ENCODE data around the gene RAI1.

Gene RAI1

DNA sequence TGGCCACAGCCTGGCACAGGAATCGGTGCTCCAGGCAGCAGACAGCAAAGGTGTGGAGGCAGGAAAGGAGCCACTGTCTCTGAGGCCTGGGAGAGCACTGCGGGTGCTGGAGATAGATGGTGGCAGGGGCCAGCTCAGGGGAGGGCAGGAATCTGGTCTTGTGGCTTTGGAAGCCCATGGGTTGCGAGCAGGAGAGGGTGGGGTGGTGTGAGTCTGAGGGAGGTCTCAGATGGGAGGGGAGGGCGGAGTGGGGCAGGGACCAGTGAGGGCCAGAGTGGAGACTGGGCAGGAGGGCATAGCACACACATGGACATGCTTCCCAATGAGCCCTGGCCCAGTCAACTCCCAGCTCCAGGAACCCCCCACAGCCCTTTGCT, 85.5 kb downstream of the RAI1 start:
- Histone ChIP-seq H3K27ac (ENCODE audit: insufficient read depth, low read length, poor library complexity, severe bottlenecking) (no peak overlapping the region), H3K4me1 (ENCODE audit: control insufficient read depth, insufficient read depth, low read length, poor library complexity, severe bottlenecking) (no peaks in the 10 kb centered on the region), H3K36me3 (ENCODE audit: control insufficient read depth, insufficient read depth, low read length) (no peaks in the 10 kb centered on the region), H3K9me3 (ENCODE audit: control insufficient read depth, low read length) (no peaks in the 10 kb centered on the region), H3K4me3 (ENCODE audit: insufficient read depth, low read depth, low read length, poor library complexity, severe bottlenecking) (no peak overlapping the region), H3K27me3 (replicated peaks; ENCODE audit: control insufficient read depth, insufficient read depth, low read length, poor library complexity, severe bottlenecking) (no peaks in the 10 kb centered on the region)
- DNase-seq: no peak

DNA sequence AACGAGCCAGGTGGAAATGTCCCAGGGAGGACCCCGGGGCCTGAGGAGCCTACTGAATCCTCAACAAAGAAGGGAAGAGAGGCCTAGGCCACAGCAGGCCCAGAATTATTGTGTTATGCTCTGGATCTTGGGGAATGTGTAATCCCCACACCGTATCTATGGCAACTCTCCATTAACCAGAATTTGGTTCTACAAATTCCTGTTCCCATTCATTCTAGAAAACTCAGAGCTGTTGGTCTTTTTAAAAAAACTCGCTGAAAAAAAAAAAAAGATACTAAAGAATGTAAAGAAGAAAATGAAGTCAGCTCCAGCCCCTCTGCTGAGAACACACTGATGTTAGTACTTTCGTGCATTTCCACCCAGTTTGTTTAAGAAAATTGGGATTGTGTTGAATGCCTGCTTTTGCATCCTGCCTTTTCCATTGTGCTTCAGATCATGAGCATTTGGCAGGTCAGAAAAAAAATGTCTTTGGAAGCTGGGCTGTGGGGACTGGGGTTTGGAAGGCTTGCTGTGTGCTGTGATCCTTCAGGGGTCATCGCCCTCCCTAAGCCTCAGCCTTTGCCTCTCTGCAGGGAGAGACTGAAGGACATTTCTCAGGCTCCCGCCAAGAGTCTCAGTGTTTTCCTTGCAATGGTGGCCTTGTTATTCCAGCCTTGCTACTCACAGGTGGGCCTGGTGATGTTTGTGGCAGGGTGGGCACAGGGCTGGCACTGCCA, 86.1 kb downstream of the RAI1 start:
- no peaks in the 10 kb centered on the region for H3K27me3 ChIP-seq (replicated peaks; ENCODE audit: control insufficient read depth, insufficient read depth, low read length, poor library complexity, severe bottlenecking)
- no peaks in the 10 kb centered on the region for H3K9me3 ChIP-seq (ENCODE audit: control insufficient read depth, low read length)
- H3K4me1 ChIP-seq (ENCODE audit: control insufficient read depth, insufficient read depth, low read length, poor library complexity, severe bottlenecking): no peaks in the 10 kb centered on the region
- H3K4me3 ChIP-seq (ENCODE audit: insufficient read depth, low read depth, low read length, poor library complexity, severe bottlenecking): no peak overlapping the region
- no peak overlapping the region for H3K27ac ChIP-seq (ENCODE audit: insufficient read depth, low read length, poor library complexity, severe bottlenecking)
- DNase-seq: no peak
- H3K36me3 ChIP-seq (ENCODE audit: control insufficient read depth, insufficient read depth, low read length): no peaks in the 10 kb centered on the region

DNA sequence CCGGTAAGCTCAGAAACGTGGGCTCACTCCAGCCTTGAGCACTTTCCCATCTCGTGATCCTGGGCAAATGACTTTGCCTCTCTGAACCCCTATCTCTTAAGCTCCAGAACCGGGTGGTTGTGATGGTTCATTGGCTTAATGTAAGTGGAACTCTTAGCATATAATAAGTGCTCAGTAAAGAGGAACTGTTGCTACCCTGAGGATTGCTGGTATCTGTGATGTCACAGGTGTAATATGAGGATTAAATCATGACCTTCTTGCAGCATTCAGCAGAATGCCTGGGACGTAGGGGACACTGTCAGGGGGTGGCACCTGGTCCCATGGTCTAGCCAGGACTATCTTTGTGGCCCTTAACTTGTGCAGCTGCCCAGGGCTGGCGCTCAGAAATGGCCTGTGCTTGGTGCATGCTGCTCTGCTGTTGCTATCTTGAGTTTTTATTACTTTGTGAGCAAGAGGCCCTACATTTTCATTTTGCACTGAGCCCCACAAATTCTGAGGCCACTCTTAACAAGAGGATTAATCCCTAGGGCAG, 86.7 kb downstream of the RAI1 start:
- H3K4me1 ChIP-seq (ENCODE audit: control insufficient read depth, insufficient read depth, low read length, poor library complexity, severe bottlenecking): no peaks in the 10 kb centered on the region

DNA sequence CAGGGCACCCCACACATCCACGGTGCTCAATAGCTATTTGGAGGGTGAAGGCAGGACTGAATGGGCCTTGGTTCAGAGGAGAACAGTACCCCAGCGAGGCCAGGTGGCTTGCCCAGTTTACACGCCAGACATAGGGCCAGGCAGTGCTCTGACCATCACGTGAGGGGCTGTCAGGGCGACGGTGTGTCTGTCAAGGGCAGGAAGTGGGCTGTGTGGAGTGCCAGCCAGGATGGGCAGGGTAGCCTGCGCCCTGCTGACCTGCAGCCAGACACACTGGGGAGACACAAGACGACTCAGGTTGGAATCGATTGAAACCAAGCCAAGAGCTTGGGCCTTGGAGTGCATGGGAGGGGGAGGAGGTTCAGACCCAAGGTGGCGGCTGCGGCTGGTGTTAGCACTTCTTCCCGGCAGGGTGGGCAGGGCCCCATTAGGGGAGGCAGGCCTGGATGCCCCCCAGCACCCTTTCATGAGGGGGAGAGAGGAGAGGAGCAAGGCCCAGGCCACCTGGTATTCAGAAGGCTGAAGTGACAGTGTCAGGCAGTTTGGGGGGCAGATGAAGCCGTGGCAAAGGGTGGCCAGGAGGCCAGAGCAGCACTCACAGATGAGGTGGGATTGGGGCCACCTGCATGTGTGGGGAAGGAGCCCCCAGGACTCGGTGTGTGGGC, 87.3 kb downstream of the RAI1 start:
- DNase-seq: no peak
- Histone ChIP-seq H3K36me3 (ENCODE audit: control insufficient read depth, insufficient read depth, low read length) (no peaks in the 10 kb centered on the region), H3K27me3 (replicated peaks; ENCODE audit: control insufficient read depth, insufficient read depth, low read length, poor library complexity, severe bottlenecking) (no peaks in the 10 kb centered on the region), H3K27ac (ENCODE audit: insufficient read depth, low read length, poor library complexity, severe bottlenecking) (no peak overlapping the region), H3K9me3 (ENCODE audit: control insufficient read depth, low read length) (no peaks in the 10 kb centered on the region), H3K4me1 (ENCODE audit: control insufficient read depth, insufficient read depth, low read length, poor library complexity, severe bottlenecking) (no peaks in the 10 kb centered on the region), H3K4me3 (ENCODE audit: insufficient read depth, low read depth, low read length, poor library complexity, severe bottlenecking) (no peak overlapping the region)

More for the DNA sequence above, 86.7 kb downstream of the RAI1 start:
- Histone ChIP-seq H3K27me3 (replicated peaks; ENCODE audit: control insufficient read depth, insufficient read depth, low read length, poor library complexity, severe bottlenecking) (no peaks in the 10 kb centered on the region), H3K27ac (ENCODE audit: insufficient read depth, low read length, poor library complexity, severe bottlenecking) (no peak overlapping the region), H3K9me3 (ENCODE audit: control insufficient read depth, low read length) (no peaks in the 10 kb centered on the region), H3K4me3 (ENCODE audit: insufficient read depth, low read depth, low read length, poor library complexity, severe bottlenecking) (no peak overlapping the region), H3K36me3 (ENCODE audit: control insufficient read depth, insufficient read depth, low read length) (no peaks in the 10 kb centered on the region)
- DNase-seq: no peak

DNA sequence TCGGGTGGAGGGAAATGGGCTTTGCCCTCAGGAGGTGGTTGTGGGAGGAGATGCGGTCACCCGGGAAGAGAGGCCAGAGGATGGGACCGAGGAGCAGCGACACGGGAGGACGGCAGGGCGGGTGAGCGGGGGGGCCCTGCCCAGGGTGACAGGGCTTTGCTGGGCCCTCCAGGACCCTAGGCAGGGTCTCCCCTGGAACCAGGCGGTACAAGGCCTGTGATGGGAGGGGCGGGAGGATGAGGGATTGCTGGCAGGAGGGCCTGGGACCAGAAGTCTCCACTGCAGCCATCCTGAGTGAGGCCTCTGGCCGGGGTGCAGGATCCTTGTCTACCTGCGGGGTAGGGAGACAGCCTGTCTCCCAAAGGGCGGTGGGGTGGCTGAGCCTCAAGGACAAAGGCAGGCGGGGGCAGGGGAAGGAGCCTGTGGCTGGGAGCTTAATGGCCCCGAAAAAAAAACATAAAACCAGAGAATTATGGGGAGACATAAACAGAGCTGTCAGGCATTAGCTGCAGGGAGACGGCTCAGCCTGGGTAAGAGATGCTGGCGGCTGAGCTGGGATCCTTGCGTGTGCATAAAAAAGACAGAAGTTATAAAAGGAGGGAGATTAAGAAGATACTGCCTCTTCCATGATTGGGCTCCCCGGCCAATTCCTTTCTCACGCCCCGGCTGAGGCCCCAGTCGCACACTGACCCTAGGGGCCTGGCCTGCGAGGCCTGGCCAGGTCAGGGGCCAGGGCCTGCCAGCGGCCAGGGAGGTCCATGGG, 88.8 kb downstream of the RAI1 start:
- Histone ChIP-seq H3K27ac (ENCODE audit: insufficient read depth, low read length, poor library complexity, severe bottlenecking) (no peak overlapping the region), H3K27me3 (replicated peaks; ENCODE audit: control insufficient read depth, insufficient read depth, low read length, poor library complexity, severe bottlenecking) (no peaks in the 10 kb centered on the region), H3K4me3 (ENCODE audit: insufficient read depth, low read depth, low read length, poor library complexity, severe bottlenecking) (no peak overlapping the region), H3K36me3 (ENCODE audit: control insufficient read depth, insufficient read depth, low read length) (no peaks in the 10 kb centered on the region), H3K4me1 (ENCODE audit: control insufficient read depth, insufficient read depth, low read length, poor library complexity, severe bottlenecking) (no peaks in the 10 kb centered on the region), H3K9me3 (ENCODE audit: control insufficient read depth, low read length) (no peaks in the 10 kb centered on the region)
- no peak for DNase-seq

DNA sequence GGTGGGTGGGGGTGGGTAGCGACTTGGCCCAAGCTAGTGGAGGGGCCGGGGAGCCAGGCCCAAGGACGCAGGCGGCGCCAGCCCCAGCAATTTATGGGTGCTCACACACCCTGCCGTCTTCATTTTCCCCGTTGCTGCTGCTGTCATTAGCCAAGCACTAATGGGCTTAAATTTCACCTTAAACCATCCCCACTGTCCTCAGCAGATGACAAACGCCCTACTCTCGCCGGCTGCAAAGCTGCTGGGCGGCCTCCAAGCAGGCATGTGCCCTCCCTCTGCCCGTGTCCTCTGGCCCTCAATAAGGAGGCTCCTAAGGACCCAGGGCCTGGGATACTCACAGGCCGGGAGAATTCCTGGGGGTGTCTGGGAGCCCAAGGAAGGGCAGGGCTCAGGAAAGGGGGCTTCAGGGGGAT, 89.4 kb downstream of the RAI1 start:
- no peak overlapping the region for H3K27ac ChIP-seq (ENCODE audit: insufficient read depth, low read length, poor library complexity, severe bottlenecking)
- no peak for DNase-seq
- H3K4me1 ChIP-seq (ENCODE audit: control insufficient read depth, insufficient read depth, low read length, poor library complexity, severe bottlenecking): no peaks in the 10 kb centered on the region
- H3K9me3 ChIP-seq (ENCODE audit: control insufficient read depth, low read length): no peaks in the 10 kb centered on the region
- H3K4me3 ChIP-seq (ENCODE audit: insufficient read depth, low read depth, low read length, poor library complexity, severe bottlenecking): no peak overlapping the region
- no peaks in the 10 kb centered on the region for H3K36me3 ChIP-seq (ENCODE audit: control insufficient read depth, insufficient read depth, low read length)
- H3K27me3 ChIP-seq (replicated peaks; ENCODE audit: control insufficient read depth, insufficient read depth, low read length, poor library complexity, severe bottlenecking): no peaks in the 10 kb centered on the region

DNA sequence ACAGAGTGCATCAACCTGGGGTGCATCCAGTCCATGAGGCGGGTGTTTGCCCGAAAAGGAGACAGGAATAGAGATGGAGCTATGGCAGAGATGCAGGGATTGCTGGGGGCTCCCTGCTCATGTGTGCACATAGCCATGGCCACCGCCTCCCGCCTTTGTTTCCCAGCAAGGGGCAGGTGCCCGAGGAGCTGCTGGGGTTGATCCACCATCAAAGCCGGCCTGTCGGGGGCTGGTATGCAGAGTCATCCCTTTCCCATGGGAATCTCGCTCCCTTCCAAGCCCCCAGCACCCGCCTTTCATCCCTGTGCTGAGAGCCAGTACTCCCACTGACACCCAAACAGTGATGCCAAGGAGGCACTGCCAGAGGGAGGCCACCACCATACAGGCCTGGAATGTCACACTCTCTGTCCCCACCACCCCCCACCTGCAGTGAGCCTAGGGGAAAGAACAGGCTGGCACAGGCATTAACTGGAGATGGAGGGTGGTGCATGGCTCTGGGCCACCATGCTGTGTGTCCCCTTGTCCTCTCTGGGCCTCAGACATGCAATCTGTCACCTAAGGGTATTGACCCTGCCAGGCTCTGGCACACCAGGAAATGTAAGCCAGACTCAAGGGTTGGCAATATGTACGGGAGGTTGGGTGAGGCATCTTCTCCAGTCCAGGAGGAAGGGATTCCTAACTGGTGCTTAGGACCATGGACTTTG, 90.4 kb downstream of the RAI1 start:
- no peak for DNase-seq
- H3K36me3 ChIP-seq (ENCODE audit: control insufficient read depth, insufficient read depth, low read length): no peaks in the 10 kb centered on the region
- H3K27me3 ChIP-seq (replicated peaks; ENCODE audit: control insufficient read depth, insufficient read depth, low read length, poor library complexity, severe bottlenecking): no peaks in the 10 kb centered on the region
- no peaks in the 10 kb centered on the region for H3K9me3 ChIP-seq (ENCODE audit: control insufficient read depth, low read length)
- H3K27ac ChIP-seq (ENCODE audit: insufficient read depth, low read length, poor library complexity, severe bottlenecking): no peak overlapping the region
- no peak overlapping the region for H3K4me3 ChIP-seq (ENCODE audit: insufficient read depth, low read depth, low read length, poor library complexity, severe bottlenecking)
- no peaks in the 10 kb centered on the region for H3K4me1 ChIP-seq (ENCODE audit: control insufficient read depth, insufficient read depth, low read length, poor library complexity, severe bottlenecking)

DNA sequence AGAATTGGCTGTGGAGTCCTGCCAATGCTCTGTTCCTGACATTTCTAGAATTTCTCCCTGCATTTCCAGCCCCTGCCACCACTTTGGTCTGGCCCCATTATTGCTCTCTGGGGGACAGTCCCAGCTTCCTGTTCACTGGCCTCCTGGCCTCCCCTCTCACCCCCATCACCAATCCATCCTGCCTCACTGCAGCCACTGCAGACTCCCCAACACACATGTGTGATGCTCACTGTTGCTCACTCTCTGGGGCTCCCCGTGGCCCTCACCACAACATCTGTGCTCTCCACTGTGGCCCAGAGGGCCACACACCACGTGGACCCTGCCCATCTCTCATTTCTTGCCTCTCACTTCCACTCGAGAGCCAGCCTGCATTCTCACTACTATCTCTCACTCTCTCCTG, 91.0 kb downstream of the RAI1 start:
- Histone ChIP-seq H3K27ac (ENCODE audit: insufficient read depth, low read length, poor library complexity, severe bottlenecking) (no peak overlapping the region), H3K4me3 (ENCODE audit: insufficient read depth, low read depth, low read length, poor library complexity, severe bottlenecking) (no peak overlapping the region), H3K9me3 (ENCODE audit: control insufficient read depth, low read length) (no peaks in the 10 kb centered on the region), H3K36me3 (ENCODE audit: control insufficient read depth, insufficient read depth, low read length) (no peaks in the 10 kb centered on the region), H3K4me1 (ENCODE audit: control insufficient read depth, insufficient read depth, low read length, poor library complexity, severe bottlenecking) (no peaks in the 10 kb centered on the region), H3K27me3 (replicated peaks; ENCODE audit: control insufficient read depth, insufficient read depth, low read length, poor library complexity, severe bottlenecking) (no peaks in the 10 kb centered on the region)
- no peak for DNase-seq

DNA sequence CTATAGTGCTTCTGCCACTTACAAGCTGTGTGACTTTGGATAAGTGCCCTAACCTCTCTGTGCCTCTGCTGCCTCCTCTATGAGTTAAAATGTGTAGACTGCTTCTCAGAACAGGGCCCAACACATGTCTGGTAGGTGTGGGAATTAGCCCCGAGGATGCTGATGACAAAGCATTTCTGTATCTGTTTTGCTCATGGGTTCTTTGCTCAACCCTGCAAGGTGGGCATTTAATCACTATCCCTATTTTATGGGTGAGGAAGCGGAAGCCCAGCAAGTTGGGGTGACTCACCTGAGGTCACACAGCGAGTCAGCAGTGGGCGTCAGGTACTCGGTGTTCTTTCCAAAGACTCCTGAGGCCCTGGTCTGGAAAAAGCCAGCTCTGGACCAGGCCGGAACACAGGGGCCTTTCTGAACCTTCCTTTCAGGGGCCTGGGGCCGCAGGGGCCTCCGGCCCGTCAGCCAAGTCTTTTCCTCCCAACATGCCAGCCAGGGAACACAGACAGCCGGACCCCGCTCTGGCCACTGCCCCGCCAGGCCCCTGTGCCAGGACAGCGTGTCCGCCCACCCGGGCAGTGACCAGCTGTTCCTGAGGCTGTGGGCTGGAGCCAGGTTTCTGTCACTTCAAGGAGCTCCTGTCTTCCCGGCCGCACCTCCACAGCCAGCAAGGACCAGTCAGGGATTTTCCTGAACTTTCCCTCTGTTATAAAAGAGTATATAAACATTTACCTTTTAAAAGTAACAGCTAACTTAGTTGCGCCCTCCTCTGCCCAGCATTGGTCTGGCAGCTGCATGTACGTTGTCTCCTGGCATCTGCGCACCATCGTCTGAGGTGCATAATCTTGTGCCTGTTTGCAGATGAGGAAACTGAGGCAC, 93.0 kb downstream of the RAI1 start:
- Histone ChIP-seq H3K27ac (ENCODE audit: insufficient read depth, low read length, poor library complexity, severe bottlenecking) (no peak overlapping the region), H3K4me1 (ENCODE audit: control insufficient read depth, insufficient read depth, low read length, poor library complexity, severe bottlenecking) (no peaks in the 10 kb centered on the region), H3K27me3 (replicated peaks; ENCODE audit: control insufficient read depth, insufficient read depth, low read length, poor library complexity, severe bottlenecking) (no peaks in the 10 kb centered on the region), H3K9me3 (ENCODE audit: control insufficient read depth, low read length) (no peaks in the 10 kb centered on the region), H3K36me3 (ENCODE audit: control insufficient read depth, insufficient read depth, low read length) (no peaks in the 10 kb centered on the region), H3K4me3 (ENCODE audit: insufficient read depth, low read depth, low read length, poor library complexity, severe bottlenecking) (no peak overlapping the region)
- DNase-seq: no peak
